HG03571 (cell line): Measurements from ENCODE around the gene DOK5.

Experiments
- ATAC-seq: cut with Tn5 transposase; IDR thresholded peaks from one replicate; pipeline ENCODE4 v1.9.1; 2021; ENCODE audit not compliant: unreplicated experiment

The DOK5 gene

DNA sequence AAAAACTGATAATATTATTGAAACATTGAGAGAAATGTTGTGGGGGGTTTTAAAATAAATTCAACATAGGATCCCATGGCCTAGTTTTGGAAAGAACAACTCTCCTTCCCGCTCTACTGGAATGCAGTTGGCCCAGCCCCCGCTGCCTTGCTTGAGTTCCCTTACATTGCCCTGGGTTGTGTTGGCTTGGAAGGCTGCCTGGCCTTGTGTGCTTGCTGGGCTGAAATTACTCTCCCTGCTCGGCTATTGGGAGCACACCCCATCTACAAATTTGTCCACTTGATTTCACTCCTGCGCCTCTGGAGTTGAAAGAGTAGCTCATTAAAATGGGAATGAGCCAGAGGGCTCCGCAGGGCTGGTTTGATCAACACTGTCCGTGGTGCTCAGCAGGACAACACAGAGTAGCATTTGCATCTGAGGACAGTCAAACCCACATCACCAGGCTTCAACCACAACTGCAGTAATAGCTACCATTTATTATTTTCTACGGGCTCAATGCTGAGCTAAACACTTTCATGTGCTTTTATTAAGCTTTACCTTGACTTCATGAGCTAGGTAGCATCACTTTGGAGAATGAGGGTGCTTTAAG lies 35.2 kb downstream of the DOK5 start:
- no peak for ATAC-seq

DNA sequence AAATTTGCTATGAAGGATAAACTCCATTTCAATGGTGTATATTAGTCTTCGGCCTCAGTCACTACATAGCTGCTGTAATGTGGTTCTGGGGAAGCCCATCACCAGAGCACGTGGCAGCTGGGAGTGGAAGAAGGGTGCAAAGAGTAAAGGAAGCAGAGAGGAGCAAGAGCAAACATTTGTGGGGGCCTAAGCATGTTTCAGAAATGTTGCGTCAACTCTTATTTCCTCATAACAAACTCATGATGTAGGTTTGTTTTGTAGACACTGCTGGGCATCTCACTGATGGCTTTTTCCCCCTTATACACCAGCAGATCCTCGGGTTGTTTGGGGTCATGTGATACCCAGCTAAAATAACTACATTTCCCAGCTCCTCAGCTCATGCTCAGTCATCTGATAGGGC lies 37.3 kb downstream of the DOK5 start:
- no peak for ATAC-seq

DNA sequence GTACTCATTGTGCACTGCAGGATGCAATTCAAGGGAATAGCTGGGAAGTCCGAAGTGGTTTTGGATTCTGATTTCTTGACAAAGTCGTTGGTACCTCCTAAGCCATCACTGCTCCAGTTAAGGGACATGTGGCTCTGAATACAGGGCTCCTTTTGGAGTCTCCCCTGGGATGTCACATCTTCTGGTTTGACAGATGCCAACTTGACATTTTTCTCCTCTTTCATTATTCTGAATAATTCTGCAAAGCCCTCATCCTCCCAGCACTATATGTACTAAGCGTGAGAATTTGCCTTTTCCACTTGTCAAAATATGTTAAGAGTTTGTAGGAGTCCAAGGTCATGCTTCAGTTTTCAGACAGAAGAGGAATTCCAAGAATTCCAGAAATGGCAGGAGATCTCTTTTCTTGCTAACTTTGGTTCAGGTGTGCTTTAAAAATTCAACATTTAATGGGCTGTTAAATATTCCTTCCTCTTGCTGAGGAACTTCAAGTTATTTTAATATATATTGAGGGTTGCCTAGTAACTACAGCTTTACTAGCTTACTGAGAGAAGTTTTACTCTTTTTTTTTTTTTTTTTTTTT lies 38.7 kb downstream of the DOK5 start:
- ATAC-seq: no peak

DNA sequence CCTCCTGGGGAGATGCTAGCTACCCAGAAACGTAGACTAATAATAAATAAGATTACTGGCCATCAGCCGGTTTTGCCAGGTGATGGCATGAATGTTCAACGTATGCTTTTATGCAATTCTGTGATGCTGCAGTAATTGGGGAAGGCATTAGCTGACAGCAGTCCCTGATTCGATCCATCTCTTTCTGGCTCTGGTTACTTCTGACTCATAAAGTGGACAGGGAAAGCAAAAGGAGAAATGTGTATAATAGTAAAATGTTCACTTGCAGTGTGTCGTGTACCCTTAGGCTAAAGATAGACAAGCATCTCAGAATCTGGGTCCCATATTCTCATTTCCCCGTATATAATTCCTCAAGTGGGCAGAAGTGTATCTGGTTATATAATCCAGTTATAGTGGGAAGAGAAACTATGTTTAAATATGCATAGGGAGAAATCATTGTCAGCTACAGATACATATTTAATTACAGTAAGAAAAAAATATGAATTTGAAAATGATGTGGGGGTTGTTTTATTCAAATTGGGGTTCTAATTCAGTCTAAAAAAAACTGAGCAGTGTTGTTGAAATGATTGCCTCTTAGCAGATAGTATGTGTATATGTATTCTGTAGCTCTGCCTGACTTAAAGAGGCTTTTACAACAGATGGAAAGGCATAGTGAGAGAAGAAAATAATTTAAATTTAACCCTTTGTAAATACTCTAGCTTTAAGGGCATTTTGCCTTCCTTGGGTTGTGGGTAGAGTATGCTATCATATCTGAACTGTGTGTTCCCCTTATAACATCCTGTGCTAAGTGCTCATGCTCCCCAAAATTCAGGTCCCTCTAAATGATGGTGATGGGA lies 40.6 kb downstream of the DOK5 start:
- ATAC-seq: no peak

DNA sequence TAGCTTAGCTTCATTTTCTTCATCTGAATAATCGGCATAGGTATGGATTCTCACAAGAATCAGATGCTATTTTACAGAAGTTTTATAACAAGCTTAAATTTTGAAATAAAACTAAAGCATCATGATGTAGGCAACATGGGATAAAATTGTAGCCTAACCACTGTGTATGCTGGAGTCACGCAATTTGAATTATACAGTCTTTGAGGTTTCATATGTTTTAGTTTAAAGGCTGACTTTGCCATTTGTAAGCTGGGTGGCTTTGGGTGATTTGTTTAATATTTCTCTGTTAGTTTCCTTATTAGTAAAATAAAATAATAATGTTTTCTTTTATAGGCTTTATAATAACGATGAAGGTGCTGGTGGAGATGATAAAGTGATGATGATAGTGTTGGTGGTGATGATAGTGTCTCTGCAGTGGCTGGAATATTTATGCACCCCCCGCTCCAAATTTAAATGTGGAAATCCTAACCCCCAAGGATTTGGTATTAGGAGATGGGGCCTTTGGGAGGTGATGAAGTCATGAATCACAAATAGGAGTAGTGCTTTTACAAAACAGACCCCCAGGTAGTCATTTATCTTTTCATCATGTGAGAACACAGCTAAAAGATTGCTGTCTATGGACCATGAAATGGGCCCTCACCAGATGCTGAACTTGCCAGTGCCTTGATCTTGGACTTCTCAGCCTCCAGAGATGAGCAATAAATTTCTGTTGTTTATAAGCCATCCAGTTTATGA lies 42.0 kb downstream of the DOK5 start:
- ATAC-seq: no peak

DNA sequence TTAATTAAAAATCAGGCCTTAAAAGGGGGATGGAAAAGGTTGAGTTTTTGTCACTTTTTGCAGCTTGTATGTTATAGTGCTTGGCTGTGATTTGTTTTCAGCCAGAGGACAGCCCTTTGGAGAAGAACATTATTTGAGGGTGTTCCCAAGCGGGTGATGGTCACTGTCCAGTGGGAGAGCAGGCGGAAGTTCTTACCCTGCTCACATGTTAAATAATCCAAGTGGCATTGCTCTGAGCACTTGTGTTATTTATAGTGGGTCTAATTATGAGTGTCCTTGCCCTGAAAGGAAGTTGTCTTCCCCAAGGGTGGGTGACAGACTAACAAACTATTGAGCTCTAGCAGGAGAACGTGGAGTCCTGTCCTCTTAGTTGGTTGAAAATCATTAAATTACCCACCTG lies 49.5 kb downstream of the DOK5 start:
- ATAC-seq: no peak

DNA sequence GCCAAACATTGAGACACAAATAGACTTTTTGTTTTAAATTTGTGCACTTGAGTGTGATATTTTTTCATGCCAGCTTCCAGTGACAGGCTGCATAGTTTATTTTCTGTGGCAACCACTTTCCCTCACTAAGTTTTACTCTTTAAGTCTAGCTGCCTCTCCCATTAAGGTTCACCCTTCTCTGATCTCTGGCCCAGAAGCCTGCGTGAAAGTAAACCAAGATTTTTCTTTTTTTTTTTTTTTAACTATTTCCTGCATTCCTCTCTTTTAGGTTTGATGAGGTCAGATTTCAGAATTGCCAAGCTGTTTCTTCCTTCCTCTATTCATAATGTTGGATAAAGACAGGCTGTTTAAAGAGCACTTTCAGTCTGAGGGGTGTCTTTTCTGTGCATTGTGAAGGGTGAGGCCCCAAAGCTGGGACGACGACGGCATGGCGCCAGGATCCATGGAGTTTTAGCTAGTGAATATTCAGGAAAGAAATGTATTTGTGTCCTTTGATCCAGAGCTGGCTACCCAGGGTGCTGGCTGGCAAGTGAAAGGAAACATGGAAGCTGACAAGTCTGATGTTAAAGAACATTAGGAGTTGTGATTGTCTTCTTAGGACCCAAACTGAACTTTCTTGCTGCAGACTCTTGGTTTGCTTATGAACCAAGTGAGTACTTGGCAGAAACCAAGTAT lies 50.7 kb downstream of the DOK5 start:
- no peak for ATAC-seq

DNA sequence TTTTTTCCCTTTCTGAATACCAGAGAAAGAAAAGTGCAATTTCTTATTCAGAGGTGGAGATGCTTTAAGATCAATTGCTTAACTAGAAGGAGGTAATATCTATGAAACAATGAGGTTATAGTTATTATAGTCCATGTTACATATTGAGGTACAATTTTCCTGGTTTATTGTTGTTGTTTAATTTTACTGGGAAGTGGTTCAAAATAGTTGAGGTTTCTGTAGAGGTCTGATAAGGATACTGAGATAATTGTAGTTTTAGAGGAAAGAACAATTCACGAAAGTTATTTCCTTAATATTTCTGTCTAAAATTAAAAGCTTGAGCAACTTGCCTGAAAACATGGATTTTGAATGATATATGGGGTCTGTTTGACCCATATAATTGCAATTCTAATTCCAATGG lies 51.4 kb downstream of the DOK5 start:
- ATAC-seq: no peak

DNA sequence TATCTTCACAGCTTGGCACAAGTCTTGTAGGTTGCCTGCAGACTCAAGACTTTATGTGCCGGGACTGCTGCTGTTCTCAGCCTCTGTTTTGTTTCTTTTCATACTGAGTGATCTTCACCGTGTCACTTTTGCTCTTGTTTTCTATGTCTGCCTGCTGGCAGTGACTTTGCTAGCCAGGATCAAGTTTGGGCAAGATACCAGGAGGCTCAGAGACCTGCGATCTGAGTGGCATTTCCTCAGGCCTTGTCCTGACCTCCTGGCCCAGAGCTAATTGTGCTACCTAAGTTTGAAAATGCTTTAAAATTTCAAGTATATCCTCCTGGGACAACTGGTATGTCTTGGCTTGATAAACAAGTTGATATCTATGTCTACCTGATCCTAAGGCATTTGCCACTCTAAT lies 57.2 kb downstream of the DOK5 start:
- ATAC-seq: no peak

DNA sequence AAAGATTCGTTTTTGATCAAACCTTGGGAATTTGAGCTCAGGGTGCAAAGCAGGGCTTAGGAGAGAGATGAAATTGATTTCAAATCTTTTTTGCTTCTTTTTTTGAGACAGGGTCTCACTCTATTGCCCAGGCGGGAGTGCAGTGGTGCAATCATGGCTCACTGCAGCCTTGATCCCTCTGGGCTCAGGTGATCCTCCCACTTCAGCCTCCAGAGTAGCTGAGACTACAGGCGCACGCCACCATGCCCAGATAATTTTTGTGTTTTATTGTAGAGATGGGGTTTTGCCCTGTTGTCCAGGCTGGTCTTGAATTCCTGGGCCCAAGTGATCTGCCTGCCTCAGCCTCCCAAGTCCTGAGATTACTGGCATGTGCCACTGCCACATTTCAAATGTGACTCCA lies 58.7 kb downstream of the DOK5 start:
- ATAC-seq: no peak

DNA sequence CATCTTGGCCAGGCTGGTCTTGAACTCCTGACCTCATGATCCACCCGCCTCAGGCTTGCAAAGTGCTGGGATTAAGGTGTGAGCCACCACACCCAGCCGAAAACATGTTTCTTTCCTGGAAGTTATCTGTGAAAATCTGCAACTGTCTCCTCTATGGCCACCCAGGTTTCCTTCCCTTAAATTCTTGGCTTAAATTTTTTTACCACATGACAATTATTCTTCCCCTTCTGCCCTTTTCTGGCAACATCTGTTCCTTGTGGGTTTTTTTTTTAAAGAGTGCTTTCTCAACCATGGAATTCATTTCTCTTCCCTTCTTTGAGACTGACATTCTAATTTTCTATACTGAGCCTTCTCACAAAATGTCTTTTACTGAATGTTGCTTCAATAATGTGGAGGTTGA lies 59.6 kb downstream of the DOK5 start:
- ATAC-seq: no peak

DNA sequence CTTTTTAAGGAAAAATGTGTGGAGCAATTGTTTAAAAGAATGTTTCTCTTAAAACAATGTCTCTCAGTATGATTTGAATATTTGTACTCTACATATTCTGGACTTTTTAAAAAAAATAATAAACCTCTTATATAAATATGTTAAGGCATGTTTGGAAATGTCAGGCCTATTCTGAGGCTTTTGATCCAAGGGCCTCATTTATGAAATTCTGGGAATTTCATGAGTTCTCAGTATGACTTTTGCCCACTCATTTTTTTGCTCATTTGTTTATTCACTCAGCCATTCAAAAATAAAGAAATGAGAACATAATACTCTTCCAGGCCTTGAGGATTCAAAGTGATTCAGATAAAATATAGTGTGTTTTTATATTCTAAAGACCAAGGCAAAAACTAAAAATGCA lies 60.4 kb downstream of the DOK5 start:
- ATAC-seq: no peak

DNA sequence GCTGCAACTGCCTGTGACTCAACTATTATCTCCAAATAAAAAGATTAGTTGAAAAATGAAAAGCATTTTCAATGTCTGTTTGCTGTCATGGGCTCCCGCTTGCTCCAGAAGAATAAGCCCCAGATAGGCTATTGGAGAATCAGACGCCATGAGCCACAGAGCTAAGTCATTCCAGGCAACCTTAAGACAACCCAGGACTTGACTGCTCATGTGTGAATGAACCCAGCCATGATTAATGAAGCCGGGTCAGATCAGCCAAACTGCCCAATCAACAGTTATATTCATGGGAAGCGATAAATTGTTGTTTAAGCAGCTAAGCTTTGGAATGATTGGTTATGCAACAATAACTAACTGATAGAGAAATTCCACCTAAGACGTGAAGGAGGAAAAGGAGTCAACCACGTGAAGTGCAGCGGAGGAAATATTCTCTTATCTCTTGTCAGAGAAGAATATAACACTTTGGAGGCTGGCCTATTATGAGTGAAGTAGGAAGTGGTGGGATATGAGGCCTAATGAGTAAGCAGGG lies 64.2 kb downstream of the DOK5 start:
- ATAC-seq: no peak

DNA sequence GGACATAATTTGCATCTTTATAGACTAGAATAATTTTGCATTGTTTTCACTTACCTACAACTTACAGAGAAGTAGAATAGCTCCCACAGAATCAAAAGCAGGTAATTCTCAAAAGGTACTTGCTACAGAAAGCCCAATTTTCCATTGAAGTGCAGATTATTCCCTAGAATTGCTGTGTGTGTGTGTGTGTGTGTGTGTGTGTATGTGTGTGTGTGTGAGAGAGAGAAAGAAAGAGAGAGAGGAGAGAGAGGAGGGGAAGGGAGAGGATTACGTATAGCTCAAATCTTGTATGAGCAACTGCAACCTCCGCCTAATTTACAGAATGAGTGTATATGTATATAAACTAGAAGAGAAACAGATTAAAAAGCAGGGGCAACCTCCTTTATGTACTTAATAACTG lies 68.0 kb downstream of the DOK5 start:
- no peak for ATAC-seq

DNA sequence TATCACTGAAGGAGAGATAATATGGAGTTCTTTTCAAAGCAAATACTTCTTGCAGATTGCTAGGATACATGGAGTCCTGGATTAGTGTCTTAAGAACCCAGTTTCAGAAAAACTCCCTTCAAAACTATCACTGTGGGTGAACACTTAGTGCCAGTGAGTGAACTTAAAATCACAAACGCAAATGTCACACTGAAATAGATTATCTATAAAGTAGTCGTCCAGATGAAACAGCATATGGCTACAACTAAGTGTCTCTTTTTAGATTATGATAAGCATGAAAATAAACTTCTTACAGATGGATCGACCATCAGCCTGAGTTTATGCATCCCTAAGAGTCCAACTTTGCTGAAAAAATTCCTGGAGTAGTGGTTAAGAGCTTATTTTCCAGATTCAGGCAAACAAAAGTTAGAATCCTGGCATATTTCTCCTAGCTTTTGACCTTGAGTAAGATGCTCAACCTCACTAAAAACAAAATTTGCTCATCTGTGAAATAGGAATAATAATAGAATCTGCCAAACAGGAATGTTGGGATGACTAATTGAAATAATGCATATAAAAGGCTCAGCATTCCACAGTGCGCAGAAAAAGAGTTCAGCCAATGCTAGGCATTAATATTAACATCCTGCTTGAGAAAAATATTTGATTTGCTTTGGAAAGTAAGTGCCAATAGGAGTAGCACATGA lies 70.4 kb downstream of the DOK5 start:
- ATAC-seq: no peak

DNA sequence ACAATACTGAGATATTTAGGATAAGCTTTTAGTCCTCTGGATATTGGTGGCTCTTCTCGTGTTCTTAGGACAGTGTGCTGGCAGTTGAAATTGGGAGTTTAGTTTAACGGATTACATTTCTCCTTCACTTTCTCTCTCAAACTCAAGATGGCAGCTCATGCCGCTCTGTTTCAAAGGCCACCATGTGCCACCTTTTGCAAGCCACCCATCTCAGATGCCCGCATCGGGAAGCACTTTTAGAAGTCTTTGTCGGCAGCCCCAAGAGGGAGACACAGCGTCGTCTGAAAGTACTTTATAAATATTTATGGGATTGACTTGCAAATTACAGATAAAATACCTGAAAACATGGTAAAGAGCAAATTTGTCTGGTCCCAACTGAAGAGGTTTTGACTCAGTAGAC lies 73.5 kb downstream of the DOK5 start:
- no peak for ATAC-seq

DNA sequence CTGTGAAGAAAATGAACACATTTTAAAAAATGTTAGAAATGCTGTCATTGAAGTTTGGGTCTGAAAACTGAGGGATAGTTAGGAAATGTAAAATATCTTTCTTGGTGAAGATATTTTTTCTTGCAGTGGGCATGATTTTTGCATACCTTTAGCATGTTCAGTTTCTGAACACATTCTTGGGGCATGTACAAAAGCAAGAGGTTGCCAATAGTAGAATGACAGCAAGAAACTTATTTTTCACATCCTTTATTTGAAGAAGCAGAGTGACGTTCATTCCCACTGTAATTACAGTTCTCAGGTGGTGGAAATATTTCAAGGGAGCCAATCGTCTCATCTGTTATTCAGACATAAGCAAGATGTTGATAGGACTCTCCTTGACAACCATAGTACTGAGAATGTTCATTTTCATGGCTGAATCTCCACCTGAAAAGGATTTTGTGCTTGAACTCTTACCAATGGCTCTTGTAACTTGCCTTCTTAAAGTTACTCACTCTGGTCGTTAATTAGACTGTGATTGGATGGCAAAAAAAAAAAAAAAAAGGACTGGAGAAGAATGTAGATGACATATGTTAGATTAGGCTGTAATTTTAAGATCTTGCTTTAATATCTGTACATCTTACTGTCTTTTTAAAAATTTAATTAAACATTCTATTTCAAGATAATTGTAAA lies 74.4 kb downstream of the DOK5 start:
- ATAC-seq: no peak

DNA sequence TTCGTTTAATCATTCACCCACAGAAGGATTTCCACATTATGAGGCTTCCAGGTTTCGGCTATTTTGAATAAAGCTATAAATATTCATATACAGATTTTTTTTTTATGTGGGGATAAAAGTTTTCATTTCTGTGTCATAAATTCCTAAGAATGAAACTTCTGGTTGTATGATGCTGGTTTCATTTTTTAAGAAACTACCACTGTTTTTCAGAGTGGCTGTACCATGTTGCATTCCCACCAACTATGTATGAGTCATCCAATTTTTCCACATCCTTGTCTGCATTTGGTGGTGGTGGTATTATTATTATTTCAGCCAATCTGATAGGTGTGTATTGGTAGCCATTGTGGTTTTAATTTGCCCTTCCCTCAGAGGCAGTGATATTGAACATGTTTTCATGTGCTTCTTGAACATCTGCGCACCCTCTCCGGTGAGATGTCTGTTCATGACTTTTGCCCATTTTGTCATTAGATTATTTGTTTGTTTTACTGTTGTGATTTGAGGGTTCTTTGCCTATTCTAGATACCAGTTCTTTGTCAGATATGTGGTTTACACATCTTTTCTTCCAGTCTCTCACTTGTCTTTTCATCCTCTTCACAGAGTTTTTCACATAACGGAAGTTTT lies 75.5 kb downstream of the DOK5 start:
- no peak for ATAC-seq

DNA sequence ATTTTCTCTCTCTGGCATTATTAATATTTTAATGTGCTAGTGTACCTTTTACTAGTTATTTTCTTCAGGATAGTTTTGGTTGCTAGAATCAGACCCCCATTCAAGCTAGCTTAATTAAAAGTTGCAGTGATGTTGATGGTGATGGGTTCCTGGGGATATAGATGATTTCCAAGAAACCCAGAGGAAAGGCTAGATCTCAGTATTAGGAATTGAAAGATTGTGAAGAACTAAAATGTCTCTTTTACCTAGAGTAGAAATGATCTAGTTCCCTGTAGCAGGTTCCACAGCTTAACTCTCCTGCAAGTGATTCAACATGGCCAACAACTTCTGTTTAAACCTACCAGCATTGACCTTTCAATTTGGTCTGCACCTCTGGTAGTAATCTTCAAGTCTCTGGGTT lies 78.6 kb downstream of the DOK5 start:
- ATAC-seq: no peak

DNA sequence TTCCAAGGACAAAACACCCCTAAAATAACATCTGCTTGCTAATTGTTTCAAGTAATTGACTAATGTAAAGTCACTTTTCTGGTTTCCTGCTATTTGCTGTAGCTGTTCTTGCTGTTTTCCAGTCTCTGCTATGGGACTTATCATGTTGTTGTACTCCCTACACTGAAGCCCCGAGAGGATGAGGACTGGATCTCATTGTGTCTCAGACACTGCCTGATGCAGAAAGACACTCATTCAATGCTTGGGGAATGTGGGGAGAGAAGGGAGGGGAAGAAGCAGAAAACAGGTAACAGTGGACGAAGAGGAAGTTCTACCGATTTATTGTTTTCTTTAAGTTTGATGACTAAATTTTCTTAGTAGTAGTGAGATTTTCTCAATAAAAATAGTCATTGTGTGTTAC lies 79.8 kb downstream of the DOK5 start:
- ATAC-seq: no peak
